Parathyroid adenoma (tissue), 2 donors: ENCODE measurements around the gene TM4SF18.

Source experiments
- H2AFZ ChIP-seq: fragments of 300-600 bp; sonication (generic); one replicate; pipeline ENCODE4 v1.7.0; 2017; ENCODE audit warnings: antibody characterized with exemption, mild to moderate bottlenecking
- H3K27ac ChIP-seq: fragments of 300-600 bp; sonication (generic); one replicate; pipeline ENCODE4 v1.7.0; 2017
- H3K27me3 ChIP-seq: fragments of 300-600 bp; sonication (generic); one replicate; pipeline ENCODE4 v1.7.0; 2017; ENCODE audit warnings: low read length; ENCODE audit not compliant: control insufficient read depth, insufficient read depth
- H3K36me3 ChIP-seq: fragments of 300-600 bp; sonication (generic); one replicate; pipeline ENCODE4 v1.7.0; 2017; ENCODE audit warnings: low read length; ENCODE audit not compliant: control insufficient read depth, insufficient read depth
- H3K4me1 ChIP-seq: fragments of 300-600 bp; sonication (generic); one replicate; pipeline ENCODE4 v1.7.0; 2017; ENCODE audit warnings: control low read depth
- H3K4me2 ChIP-seq: fragments of 300-600 bp; sonication (generic); one replicate; pipeline ENCODE4 v1.7.0; 2017; ENCODE audit warnings: low read length
- H3K4me3 ChIP-seq: fragments of 300-600 bp; sonication (generic); one replicate; pipeline ENCODE4 v1.7.0; 2017; ENCODE audit warnings: low read depth, low read length
- H3K79me2 ChIP-seq: fragments of 300-600 bp; sonication (generic); one replicate; pipeline ENCODE4 v1.7.0; 2017; ENCODE audit warnings: control low read depth
- H3K9ac ChIP-seq: fragments of 300-600 bp; sonication (generic); one replicate; pipeline ENCODE4 v1.7.0; 2017; ENCODE audit warnings: mild to moderate bottlenecking
- H3K9me3 ChIP-seq: fragments of 300-600 bp; sonication (generic); one replicate; pipeline ENCODE4 v1.7.0; 2017; ENCODE audit warnings: low read length; ENCODE audit not compliant: control insufficient read depth
- TF ChIP-seq, protein P1 (sequence below): fragments of 300-600 bp; sonication (generic); IDR thresholded peaks from one replicate; pipeline ENCODE4 v1.7.0; 2017; ENCODE audit warnings: antibody characterized with exemption, mild to moderate bottlenecking
- donor health status: primary hyperparathyroidism.

TM4SF18 gene

DNA sequence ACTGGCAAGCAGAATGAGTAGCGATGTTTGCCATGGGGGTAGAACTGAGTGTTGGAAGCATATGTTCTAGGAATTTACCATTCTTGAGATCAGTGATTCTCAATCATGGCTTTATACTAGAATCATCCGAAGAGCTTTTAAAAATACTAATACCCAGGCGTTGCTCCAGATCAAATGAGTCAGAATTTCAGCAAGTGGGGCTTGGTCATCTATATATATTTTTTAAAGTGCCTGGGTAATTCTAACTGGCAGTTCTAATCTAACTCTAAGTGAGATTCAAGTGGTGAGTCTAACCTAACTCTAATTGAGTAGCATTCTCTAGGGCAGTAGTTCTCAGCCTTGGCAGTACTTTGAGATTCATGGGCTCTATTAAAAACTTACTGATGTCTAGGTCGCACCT, 23.2 kb upstream of the TM4SF18 start:
- TF ChIP-seq, protein P1, sequence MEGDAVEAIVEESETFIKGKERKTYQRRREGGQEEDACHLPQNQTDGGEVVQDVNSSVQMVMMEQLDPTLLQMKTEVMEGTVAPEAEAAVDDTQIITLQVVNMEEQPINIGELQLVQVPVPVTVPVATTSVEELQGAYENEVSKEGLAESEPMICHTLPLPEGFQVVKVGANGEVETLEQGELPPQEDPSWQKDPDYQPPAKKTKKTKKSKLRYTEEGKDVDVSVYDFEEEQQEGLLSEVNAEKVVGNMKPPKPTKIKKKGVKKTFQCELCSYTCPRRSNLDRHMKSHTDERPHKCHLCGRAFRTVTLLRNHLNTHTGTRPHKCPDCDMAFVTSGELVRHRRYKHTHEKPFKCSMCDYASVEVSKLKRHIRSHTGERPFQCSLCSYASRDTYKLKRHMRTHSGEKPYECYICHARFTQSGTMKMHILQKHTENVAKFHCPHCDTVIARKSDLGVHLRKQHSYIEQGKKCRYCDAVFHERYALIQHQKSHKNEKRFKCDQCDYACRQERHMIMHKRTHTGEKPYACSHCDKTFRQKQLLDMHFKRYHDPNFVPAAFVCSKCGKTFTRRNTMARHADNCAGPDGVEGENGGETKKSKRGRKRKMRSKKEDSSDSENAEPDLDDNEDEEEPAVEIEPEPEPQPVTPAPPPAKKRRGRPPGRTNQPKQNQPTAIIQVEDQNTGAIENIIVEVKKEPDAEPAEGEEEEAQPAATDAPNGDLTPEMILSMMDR, result no peak
- Histone ChIP-seq H3K9ac (no peak overlapping the region), H3K4me1 (no peaks in the 10 kb centered on the region), H3K4me2 (no peak overlapping the region), H3K79me2 (no peaks in the 10 kb centered on the region), H3K27ac (no peak overlapping the region), H2AFZ (no peak overlapping the region), H3K27me3 (no peaks in the 10 kb centered on the region), H3K4me3 (no peak overlapping the region), H3K36me3 (no peaks in the 10 kb centered on the region), H3K9me3 (no peaks in the 10 kb centered on the region)

DNA sequence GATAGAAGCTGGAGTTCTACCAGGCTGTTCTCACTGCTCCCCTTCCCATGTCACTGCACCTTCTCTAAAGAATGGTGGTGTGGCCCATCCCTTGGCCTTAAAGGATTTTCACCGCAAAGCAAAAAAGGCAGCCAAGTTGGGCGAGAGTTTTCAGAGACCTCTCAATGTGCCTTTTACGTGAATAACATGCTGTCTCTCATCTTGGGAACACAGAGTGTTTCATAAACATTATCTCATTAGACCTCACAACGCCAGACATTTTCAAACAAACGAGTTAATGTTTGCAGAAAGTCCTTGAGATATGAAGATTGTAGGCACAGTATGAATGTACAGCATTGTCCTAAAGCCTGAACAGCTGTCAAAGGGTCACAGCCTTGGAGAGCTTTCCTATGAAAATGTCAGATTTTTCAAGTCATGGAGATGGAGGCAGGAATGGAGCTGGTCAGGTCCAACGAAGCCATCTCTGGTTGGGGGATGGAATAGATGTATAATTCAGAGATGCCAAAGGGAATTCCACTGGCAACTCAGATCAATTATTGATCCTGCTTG, 22.7 kb upstream of the TM4SF18 start:
- Histone ChIP-seq H3K4me3 (no peak overlapping the region), H3K4me2 (no peak overlapping the region), H2AFZ (no peak overlapping the region), H3K9me3 (no peaks in the 10 kb centered on the region), H3K27me3 (no peaks in the 10 kb centered on the region), H3K27ac (no peak overlapping the region), H3K79me2 (no peaks in the 10 kb centered on the region), H3K36me3 (no peaks in the 10 kb centered on the region), H3K9ac (no peak overlapping the region), H3K4me1 (no peaks in the 10 kb centered on the region)
- TF ChIP-seq, protein P1, result no peak

DNA sequence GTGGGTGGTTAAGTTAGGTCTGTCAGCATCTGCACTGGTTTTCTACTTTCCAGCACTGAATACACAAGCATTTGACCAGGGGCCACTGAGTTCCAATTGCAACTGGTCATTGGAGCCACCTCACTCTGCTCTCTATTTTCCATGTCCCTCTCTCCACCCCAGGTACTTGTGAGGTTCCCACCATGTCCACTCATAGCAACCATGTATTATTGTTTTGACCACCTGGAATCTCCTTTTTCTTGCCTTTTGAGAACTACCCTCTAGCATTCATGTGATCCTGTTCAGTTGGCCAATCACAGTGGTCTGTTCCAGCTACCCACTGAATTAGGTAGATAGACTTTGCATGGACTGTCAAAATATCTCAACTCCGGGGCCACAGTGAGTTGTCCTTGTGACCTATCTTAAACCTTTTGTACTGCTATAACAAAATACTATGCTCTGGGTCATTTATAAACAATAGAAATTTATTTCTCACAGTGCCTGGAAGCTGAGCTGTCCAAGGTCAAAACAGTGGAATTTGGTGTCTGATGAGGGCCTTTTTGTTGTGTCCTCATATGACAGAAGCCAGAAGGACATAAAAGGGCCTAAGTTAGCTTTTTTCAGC, 20.2 kb upstream of the TM4SF18 start:
- Histone ChIP-seq H3K4me2 (no peak overlapping the region), H3K27ac (no peak overlapping the region), H3K9ac (no peak overlapping the region), H3K9me3 (no peaks in the 10 kb centered on the region), H3K27me3 (no peaks in the 10 kb centered on the region), H3K36me3 (no peaks in the 10 kb centered on the region), H3K79me2 (no peaks in the 10 kb centered on the region), H2AFZ (no peak overlapping the region), H3K4me1 (no peaks in the 10 kb centered on the region), H3K4me3 (no peak overlapping the region)
- TF ChIP-seq, protein P1, result no peak

DNA sequence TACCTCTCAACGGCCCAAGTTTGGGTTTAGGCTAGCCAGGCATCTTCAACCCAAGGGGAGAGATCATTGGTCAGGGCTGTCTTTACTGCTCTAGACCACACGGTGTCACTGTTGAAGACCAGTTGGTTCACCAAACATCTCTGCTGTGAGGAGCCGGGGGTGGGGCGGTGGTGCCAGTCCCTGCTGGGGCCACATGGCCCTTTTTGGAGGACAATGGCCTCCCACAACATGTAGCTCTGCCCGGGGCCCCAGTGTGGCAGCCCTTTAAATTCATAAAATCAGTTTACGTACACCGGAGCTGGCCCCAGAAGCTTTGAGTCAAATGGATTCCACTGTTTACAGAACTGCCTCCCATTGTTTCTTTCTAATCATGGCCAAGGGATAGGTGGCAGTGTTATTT, 19.1 kb upstream of the TM4SF18 start:
- no peaks in the 10 kb centered on the region for H3K4me1 ChIP-seq
- H3K9me3 ChIP-seq, result no peaks in the 10 kb centered on the region
- TF ChIP-seq, protein P1, result no peak

DNA sequence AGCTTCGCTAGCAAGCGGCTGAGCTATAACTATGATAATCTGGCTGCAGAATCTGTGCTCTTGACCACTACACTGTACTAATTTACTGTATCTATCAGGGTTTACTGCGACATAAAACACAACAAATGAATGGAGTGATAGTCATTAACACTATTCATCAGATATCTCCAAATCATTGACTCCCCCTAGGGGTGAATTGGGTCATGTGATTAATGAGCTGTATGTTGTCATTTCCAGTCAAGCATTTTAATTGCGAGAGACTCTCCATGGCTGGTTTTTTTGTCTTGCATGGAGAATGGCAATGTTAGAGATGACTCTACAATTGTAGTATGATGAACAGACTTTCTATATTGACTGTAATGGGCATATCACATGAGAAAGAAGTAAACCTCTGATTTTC, 10.5 kb upstream of the TM4SF18 start:
- no peaks in the 10 kb centered on the region for H3K36me3 ChIP-seq
- no peak overlapping the region for H3K27ac ChIP-seq
- TF ChIP-seq, protein P1, result no peak
- H3K27me3 ChIP-seq, result no peaks in the 10 kb centered on the region
- H3K4me2 ChIP-seq, result no peak overlapping the region
- H2AFZ ChIP-seq, result no peak overlapping the region
- no peak overlapping the region for H3K4me3 ChIP-seq
- no peaks in the 10 kb centered on the region for H3K4me1 ChIP-seq
- no peaks in the 10 kb centered on the region for H3K9me3 ChIP-seq
- no peak overlapping the region for H3K9ac ChIP-seq
- no peaks in the 10 kb centered on the region for H3K79me2 ChIP-seq

More for the DNA sequence above, 19.1 kb upstream of the TM4SF18 start:
- Histone ChIP-seq H3K27ac (no peak overlapping the region), H3K4me2 (no peak overlapping the region), H3K4me3 (no peak overlapping the region), H3K36me3 (no peaks in the 10 kb centered on the region), H3K27me3 (no peaks in the 10 kb centered on the region), H3K79me2 (no peaks in the 10 kb centered on the region), H3K9ac (no peak overlapping the region), H2AFZ (no peak overlapping the region)
